HG03108 (cell line): Measurements from ENCODE around the gene UNCX.
"Not testable (repeated sequence)": the region's sequence is repeated elsewhere in the genome, so short reads cannot be mapped to it uniquely, and the experiment has no call there.

Experiments used
- ATAC-seq: cut with Tn5 transposase; IDR thresholded peaks from one replicate; pipeline ENCODE4 v1.9.1; 2021; ENCODE audit warnings: moderate library complexity; ENCODE audit not compliant: unreplicated experiment

Gene UNCX

DNA sequence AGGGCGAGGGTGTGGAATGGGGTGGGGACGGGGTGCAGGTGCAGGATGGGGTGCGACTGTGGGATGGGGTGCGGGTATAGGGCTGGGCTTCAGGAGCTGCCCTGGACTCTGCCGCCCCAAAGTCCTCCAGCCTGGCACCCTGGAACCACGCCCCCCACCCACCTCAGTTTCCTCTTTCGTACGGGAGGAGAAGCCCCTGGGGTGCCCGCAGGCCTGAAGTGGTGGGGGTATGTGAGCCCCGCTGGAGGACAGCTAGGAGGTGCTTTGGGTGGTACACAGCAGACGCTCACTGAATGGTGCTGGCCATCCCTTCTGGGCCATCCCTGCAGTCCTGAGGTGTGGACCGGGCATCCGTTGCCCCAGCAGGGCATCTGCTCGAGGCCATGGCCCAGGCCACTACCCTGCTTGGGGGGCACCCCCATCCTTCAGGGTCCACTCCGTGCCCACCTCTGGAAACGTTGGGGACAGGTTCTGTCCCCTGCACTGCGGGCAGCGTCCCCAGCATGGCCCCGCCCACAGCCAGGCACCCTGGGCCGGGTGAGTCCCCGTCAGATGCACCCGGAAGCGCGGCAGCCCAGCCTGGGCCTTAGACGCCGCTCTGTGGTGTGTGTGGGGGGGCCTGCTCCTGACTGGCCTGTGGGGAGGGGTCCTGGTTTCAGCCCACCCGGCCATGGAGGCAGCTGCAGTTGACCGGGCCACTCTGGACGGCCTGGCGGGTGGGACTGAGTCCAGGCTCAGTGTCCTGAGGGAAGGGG, 41.6 kb downstream of the UNCX start:
- no peak for ATAC-seq

- no peak for ATAC-seq
Observed at GRCh38 chr7:1274876-1275375, 42.3 kb downstream of the UNCX start.

GRCh38 chr7:1275451-1276381, 43.0 kb downstream of the UNCX start:
- no peak for ATAC-seq

- ATAC-seq: no peak
Observed at GRCh38 chr7:1276626-1277175, 44.0 kb downstream of the UNCX start.

DNA sequence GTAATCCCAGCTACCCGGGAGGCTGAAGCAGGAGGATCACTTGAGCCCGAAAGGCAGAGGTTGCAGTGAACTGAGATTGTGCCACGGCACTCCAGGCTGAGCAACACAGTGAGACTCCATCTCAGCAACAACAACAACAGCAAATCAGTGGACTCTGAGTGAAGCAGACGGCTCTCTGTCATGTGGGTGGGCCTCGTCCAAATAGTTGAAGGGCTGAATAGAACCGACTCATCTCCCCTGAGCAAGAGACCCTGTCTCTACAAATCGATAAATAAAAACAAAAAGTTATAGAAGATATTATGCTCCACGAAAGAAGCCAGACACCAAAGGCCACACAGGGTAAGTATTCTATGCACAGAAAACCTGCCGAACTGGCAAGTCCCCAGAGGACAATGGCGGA, 45.9 kb downstream of the UNCX start:
- no peak for ATAC-seq

GRCh38 chr7:1279041-1279440, 46.4 kb downstream of the UNCX start:
- ATAC-seq: no peak

DNA sequence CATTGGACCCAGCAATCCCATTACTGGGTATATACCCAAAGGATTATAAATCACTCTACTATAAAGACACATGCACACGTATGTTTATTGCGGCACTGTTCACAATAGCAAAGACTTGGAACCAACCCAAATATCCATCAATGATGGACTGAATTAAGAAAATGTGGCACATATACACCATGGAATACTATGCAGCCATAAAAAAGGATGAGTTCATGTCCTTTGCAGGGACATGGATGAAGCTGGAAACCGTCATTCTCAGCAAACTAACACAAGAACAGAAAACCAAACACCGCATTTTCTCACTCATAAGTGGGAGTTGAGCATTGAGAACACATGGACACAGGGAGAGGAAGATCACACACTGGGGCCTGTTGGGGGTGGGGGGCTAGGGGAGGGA, 47.2 kb downstream of the UNCX start:
- not testable (repeated sequence) for ATAC-seq

DNA sequence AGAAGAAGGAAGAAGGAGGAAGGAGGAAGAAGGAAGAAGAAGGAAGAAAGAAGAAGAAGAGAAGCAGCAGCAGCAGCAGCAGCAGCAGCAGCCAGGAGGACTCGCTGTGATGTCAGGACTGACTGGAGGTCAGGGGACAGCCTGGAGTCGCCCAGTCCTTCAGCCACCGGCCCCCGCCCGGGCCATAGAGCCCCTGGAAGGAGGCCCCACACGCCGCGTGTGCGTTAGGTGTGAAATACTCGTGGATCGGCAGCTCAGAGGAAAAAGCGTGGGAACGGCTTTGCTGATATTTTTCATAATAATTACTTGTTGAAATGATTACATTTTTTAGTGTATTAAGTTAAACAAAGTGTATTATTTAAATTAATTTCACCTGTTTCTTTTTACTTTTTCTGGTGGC, 48.4 kb downstream of the UNCX start:
- no peak for ATAC-seq

DNA sequence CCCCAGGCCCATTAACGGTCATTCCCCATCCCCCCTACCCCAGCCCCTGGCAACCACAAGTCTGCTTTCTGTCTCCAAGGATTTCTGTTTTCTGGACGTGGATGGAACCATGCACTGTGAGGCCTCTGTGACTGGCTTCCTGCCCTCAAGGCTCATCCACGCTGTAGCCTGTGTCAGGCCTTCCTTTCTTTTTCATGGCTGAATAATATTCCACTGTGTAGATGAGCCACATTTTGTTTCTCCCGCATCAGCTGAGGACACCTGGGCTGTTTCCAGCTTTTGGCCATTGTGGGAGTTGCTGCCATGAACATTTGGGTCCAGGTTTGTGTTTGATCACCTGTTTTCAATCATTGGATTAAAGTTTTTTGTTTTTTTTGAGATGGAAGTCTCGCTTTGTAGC, 50.0 kb downstream of the UNCX start:
- ATAC-seq: no peak

GRCh38 chr7:1283337-1283736, 50.7 kb downstream of the UNCX start:
- ATAC-seq: no peak

GRCh38 chr7:1283941-1284742, 51.5 kb downstream of the UNCX start:
- ATAC-seq: no peak

- no peak for ATAC-seq
Observed at GRCh38 chr7:1284743-1285458, 52.2 kb downstream of the UNCX start.

DNA sequence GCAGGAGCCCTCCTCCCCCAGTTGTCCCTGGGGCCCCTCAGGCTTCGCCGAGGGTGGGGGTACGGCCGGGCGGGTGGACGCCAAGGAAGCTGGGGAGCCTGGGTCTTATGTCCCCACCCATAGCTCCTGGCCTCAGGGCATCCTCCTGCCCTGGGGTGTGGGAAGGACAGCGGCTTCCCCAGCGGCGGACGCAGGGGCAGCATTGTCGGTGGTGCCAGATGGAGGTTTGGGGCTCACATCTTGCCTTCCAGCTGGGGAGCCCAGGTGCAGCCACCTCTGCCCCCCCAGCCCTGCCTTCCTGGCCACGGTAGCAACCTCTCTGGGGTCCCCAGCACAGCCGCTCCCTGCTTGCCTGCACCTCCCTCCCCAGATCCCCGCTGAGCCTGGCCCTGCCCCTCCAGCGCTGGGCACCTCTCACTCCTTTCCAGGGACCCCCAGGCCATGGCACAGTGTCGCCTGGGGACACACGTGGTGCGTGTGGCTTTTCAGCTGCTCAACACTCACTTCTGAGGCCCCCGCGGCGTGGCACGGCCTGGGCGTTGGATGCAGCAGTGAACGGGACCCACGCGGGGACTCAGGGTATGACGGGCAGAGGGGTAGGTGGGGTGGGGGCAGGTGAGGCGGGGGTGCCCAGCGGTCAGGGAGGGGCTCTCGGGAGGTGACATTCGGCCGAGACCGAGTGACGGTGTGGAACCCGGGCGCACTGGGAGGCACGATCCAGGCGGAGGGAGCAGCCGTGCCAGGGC, 53.1 kb downstream of the UNCX start:
- no peak for ATAC-seq
